Fibroblast of the conjunctiva (primary cell): ENCODE measurements around the gene SLC34A1.
A peak's percentile ranks its signal among the peaks of the same experiment; 100 is the strongest.

Experiments used
- DNase-seq: peaks from one replicate; pipeline ENCODE4 v3.0.0-alpha.2; 2010; ENCODE audit warnings: low read depth

The SLC34A1 gene

DNA sequence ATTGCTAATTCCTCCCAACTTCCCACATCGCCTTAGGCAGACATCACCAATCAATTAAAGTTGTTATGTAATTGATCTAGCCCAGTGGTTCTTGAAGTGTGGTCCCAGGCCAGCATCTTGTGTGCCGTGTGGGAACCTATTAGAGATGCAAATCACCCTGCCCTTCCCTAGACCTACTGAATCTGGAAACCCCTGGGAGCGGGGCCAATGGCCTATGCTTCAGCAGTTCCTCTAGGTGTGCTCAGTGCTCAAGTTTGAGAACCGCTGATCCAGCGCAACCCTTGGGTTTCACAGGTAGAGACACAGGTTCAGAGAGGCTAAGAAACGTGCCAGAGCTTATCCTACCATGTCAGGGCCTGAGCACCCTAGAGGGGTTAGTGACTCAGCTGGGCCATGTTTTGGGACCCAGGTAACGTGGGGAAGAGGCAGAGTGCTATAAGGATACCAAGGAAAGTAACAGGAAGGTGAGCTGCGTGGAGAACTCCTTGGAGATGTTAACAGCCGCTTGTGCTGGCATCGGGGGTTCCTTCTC, 4.4 kb downstream of the SLC34A1 start:
- no peak for DNase-seq

DNA sequence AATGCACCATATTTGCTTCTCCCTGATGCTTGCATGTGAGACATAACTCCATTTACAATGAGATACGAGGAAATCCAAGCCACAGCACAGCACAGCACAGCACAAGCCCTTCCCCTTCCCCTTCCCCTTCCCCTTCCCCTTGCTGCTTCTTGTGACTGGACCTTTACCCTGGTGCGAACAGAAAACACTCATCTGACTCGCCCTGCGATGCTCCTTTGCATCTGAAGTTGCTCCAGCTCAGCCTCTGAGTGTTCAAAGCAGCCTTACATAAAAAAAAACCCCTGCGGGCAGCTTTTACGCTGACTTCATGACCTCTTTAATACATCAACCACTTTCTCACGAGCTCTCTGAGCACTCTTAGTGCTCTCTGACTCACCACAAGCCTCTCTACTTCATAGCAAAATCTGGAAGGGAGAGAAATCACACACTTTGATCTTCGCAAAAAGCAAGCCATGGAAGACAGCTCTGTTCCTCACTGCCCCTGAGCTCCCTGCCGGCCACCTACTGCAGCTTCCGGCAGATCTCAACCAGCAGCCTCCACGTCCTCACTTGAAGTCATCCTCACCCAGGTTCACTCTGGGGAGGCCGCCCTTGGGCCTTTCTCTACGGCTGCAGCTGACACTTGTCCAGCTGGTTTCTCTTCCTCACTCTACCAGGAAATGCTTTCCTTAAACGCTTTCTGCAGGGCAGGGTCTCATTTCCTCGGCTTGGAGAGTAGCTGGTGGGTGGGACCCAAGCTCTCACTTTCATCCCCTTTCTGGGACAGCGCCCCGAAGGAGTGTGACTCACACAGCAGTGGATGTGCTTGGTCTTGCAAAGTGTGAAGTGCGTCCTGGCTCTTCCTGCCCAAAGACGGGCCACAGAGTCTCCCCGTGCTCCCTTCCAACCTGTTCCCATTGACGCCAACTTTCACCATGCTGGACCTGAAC, 5.3 kb downstream of the SLC34A1 start:
- no peak for DNase-seq

DNA sequence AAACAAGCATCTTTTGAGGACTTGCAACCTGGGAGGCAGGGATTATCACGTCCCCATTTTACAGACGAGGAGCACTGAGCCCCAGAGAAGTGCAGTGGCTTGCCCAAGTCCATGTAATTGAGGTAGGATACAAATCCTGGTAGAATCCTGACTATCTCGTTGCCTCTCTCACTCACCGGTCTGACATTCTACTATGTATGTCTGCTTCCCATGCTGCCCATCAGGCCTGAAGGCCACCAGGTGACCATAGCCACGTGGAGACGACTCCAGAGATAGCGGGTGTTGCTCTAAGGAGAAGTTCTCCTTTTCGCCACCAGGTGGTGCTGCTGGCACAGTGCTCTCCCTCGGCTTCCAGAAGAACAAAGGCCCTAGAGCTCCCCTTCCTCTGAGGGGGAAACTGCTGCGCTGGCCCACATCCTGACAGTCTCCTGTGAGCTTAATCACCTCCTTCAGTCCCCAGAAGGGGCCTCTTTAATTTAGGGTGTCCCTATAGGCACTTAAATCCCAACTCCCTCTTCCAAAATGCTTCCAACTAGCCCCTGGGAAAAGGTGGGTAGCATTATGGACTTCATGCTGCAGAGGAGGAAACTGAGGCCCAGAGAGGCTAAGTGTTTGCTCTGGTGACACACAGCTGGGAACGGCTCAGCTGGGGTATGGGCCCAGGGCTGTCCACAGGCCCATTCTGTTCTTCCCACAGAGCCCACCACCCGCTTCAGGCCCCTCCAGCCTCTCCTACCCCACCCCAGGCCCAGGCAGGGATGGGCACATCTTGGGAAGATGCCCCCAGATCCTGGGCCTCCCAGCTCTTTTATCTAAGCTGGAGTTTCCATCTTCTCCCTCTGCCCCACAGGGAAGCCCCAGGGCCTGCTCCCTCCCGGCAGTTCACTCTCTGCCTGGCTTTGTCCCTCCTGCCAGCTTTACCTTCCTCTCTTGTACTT, 6.4 kb downstream of the SLC34A1 start:
- peak; percentile 65 for DNase-seq

DNA sequence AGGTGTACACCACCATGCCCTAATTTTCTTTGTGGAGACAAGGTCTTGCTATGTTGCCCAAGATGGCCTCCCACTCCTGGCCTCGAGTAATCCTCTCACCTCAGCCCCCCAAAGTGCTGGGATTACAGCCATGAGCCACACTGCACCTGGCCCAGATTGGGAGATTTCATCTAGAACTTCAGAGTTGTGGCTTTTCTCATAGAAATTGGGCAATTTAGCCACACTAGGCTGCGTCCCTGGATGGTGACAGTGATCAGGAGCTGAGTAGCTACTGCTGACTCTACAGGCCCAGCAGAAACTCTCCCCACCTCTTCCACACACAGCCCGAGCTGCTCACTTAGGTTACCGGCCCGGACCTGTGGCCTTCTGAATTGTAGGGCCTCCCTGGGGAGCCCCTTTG, 8.5 kb downstream of the SLC34A1 start:
- no peak for DNase-seq

DNA sequence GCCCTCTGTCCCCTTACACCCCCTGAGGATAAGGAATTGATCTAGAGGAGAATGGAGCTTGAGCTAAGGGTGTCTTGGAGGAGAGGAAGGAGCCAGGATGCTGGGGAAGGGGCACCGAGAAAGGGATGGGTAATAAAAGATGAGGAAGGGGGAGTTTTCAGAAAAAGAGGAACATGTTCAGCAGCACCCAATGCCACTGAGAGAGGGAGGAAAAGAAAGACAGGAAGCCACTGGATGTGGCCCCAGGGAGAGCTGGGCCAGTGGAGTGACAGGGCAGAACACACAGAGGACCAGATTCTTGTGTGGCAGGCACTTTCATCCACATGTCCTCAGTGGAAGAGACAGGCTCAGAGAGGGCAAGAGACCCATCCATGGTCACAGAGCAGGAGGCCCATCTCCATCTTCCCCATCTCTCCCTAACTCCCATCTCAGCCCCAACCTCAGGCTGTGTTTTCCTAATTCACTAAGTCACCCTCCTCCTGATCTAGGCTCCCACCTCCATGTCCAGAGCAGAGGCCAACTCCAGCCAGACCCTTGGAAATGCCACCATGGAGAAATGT, 9.1 kb downstream of the SLC34A1 start:
- no peak for DNase-seq

DNA sequence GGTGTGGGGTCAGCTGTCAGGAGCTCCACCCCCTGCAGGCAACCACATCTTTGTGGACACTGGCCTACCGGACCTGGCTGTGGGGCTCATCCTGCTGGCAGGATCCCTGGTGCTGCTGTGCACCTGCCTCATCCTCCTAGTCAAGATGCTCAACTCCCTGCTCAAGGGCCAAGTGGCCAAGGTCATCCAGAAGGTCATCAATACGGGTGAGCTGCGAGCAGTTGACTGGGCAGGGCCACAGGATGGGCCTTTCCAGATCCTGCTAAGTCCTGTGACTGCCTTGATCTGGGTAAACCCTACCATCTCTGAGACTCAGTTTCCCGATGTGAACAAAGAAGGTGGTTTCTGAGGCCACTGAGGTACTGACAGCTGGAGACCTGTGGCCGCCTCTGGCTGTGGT, 9.8 kb downstream of the SLC34A1 start:
- no peak for DNase-seq

DNA sequence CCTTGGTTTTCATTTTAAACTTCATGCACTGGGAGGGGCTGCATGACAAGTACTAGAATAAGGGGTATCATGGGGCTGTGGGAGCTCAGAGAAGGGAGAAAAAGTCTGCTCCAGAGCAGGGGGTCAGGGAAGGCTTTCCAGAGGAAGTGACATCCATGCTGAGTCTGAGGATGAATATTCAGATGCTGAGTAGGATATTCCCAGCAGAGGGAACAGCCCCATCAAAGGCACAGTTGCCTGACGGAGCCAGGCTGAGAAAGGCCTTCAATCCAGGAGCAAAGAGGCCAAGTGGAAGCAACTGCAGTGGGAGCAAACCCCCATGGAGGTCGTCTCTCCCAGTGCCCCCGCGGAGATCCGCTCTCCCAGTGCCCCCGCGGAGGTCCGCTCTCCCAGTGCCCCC, 11.8 kb downstream of the SLC34A1 start:
- no peak for DNase-seq

DNA sequence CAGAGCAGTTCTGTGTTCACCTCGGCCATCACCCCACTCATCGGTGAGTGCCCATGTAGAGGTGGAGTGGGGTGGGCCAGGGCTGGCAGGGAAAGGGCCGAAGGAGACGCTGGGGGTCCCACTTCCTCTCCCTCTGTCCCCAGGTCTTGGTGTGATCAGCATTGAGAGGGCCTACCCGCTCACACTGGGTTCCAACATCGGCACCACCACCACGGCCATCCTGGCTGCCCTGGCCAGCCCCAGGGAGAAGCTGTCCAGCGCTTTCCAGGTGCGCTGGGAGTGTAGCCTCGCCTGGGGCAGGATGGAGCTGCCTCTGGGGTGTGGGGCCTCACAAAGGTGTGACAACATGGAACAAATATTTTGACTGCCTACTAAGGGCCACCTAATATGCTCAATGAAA, 12.6 kb downstream of the SLC34A1 start:
- no peak for DNase-seq

DNA sequence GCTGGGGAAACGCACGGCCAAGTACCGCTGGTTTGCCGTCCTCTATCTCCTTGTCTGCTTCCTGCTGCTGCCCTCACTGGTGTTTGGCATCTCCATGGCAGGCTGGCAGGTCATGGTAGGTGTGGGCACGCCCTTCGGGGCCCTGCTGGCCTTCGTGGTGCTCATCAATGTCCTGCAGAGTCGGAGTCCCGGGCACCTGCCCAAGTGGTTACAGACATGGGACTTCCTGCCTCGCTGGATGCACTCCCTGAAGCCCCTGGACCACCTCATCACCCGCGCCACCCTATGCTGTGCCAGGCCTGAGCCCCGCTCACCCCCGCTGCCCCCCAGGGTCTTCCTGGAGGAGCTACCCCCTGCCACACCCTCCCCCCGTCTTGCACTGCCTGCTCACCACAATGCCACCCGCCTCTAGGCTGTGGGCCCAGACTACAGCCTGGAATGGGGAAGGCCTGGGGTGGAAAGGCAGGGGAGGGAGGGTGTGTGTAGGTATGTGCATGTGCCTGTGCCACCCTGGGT, 13.7 kb downstream of the SLC34A1 start:
- no peak for DNase-seq

DNA sequence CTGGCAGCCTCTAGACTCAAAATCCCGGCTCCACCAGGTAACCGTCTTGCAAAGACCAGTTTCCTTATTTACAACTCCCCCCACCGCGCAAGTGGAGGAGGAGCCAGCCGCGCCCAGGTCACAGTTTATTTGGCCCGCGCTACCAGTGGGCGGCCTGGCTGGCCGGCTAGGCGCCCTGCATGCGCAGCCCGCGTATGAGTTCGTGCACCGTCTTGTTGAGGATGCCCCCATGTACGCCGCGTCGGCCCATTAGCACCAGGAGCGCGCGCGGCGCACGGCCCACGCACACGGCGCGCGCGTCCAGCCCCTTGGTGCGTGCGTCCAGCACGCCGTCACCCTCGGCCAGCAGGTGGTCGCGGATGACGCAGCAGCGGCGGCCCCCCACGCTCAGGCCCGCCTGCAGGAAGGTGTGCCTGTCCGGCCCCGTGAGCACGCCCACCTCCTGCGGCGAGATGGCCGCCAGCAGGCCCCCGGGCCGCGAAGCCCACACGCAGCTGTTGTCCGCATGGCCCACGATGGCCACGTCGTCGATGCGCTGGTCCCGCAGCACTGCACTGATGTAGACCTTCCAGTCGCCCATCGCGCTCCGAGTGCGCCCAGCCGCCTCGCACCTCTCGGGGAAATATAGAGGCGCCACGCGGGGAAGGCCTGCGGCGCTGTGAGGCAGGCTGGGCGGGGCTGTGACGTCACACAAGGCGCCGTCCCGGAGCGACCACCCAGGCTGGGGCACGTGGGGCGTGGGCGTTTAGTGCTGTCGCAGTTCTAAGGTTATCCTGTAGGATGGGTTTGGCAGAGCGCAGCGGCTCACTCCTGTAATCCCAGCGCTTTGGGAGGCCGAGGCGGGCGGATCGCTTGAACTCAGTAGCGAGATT, 16.0 kb downstream of the SLC34A1 start, which contains the start of gene PFN3:
Gene PFN3, minus strand, starts transcription at position 665 of the 872 bp plus-strand sequence. Its CDS starts 85 bp downstream, at position 580.
- no peak for DNase-seq

DNA sequence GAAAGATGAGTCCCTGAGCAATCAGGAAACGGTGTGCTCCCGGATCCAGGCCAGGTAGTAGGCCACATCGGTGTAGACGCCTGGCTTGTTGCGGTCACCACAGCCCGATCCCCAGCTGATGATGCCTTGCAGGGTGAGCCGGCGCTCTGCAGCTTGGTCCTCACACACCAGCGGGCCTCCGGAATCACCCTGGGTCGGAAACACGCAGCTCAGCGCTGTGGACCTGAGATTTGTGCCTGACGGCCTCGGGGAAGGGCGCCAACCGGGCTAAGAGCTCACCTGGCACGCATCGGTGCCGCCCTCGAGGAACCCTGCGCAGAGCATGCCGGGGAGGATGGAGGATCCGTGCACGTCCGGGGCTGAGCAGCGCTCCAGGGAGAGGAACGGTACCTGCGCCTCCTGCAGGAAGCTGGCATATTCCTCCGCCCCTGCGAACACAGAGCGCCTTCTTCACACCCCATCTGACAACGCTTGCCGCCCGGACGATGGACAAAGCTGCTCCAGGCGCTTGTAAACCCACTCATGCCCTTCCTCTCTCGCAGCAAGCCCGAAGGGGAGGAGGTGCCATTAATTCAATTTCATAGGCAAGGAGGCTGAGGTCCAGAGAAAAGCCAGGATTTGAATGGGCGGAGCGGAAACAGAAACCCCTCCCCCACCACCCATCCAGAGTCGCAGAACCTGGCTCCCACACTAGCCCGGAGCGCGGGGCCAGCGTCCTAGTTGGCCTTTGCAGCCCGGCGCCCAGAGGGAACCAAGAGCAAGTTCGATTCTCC, 18.2 kb downstream of the SLC34A1 start:
- no peak for DNase-seq

DNA sequence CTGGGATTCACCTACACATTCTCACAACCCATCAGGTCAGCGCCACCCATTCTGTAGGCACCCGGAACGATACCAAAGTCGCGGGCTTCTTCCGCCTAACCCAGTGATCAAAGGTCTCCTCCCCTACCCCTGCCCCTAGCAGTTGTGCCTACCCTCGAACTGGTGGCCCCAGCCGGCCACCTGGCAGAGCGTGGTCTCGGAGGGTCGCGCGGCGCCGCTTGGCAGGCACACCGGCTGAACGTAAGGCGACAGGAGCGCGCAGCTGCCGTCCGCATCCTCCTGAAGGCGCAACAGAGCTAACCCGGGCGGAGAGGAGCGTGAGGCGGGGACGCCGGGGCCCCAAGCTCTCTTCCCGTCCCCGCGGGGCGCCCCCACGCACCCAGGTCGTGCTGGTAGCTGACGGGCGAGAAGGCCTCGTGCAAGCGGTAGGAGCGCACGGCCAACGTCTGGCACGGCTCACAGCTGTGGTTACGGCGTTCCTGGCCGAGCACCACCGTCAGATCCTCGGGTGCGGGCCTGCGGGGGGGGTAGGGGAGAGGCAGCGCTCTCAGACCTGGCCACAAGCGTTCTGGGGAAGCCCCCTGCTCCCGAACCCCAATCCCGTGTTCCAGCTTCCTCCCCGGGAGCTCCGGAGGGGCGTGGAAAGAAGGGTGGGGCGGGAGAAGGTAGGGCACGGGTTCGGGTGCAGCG, 19.0 kb downstream of the SLC34A1 start:
- DNase-seq = no peak

DNA sequence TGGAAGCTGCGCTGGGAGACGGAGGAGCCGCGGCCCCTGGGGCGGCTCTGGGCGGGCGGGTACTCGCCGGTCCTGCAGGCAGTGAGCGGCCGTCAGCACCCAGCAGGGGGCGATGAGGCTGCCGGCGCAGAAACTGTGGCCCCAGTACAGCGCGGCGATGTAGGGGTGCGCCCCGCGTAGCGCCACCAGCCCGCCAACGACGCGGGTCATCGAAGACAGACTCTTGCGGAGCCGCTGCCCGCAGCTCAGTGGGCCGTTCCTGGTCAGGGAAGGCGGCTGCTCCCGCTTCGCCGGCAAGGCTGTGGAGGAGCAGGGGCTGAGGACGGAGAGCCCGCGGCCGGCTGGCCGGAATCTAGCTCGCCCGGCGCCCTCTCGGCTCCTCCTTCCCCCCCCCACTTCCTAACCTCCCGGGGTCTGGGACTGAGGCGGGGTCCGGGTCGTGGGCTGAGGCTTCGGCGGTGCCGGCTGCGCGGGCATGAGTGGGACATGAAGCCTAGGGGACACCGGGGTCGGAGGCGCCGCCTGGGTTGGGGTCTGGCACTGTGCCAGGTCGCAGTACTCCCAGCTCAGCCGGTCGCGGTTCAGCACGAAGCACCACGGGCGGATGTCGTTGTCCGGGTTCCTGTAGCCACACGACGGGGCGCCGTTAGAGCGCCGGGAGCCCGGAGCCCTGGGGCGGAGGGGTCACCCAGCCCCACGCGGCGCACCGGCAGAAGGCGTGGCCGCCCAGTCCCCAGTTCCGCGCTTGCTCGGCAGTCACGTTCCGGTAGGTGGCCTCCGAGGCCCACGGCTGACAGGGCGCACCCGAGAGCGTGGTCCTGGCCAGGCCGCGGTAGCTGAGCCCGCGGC, 19.8 kb downstream of the SLC34A1 start:
- peak; percentile 56 for DNase-seq

DNA sequence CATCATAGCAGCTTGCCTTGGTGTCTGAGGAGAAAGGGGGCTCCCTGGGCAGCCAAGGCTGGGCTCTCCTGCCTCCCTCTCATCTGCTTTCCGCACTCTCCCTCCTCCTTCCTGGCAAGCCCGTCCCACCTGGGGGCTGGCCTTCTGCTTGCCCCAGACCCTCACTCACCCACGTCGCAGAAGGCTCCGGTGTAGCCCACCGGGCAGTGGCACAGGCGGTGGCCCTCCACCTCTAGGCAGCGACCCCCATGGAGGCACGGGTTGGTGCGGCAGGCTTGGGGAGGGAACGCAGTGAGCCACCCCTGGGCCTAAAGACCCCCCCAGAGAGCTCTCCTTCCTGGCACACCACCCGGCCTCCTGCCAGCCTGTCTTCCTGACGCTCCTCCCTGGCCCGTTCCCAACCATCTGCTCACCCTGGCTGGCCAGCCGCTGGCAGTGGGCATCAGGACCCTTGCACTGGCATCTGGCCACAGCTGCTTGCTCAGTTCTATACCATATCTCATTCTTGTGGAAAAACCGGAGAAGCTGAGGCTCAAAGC, 20.5 kb downstream of the SLC34A1 start:
- DNase-seq = no peak

DNA sequence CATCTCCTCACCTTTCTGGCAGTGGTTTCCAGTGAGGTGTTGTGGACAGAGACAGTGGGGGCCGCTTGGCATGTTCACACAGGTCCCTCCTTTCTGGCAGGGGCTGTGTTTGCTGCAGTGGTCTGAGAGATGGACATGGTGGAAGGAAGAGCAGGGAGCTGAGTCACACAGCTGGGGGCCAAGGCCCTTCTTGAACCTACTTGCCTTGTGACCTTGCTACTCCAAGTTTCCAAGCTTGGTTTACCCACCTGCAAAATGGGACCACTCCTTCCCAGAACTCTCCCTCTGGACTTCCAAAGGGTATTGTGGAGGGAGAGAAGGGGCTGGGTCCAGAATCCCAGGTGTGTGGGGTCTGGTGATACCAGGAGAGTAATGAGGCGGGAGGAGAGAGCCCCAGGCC, 21.1 kb downstream of the SLC34A1 start:
- no peak for DNase-seq

DNA sequence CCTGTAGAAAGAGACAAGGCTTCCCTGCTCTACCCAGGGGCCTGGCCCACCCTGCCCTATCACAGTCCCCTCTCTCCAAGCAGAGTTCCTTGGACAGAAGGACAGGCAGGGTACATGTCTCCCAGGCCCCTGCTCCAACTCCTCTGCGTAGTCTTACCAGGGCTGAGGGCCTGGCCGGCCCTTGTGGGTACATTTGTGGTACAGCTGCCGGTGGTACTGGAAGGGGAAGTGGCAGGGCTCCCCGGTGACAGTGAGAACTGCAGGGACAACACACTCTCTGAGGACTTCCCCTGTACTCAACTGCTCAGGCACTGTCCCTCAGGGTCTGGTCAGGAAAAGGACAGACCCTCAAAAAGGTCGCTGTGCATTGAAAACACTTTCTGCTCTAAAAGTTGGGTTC, 21.6 kb downstream of the SLC34A1 start:
- no peak for DNase-seq

DNA sequence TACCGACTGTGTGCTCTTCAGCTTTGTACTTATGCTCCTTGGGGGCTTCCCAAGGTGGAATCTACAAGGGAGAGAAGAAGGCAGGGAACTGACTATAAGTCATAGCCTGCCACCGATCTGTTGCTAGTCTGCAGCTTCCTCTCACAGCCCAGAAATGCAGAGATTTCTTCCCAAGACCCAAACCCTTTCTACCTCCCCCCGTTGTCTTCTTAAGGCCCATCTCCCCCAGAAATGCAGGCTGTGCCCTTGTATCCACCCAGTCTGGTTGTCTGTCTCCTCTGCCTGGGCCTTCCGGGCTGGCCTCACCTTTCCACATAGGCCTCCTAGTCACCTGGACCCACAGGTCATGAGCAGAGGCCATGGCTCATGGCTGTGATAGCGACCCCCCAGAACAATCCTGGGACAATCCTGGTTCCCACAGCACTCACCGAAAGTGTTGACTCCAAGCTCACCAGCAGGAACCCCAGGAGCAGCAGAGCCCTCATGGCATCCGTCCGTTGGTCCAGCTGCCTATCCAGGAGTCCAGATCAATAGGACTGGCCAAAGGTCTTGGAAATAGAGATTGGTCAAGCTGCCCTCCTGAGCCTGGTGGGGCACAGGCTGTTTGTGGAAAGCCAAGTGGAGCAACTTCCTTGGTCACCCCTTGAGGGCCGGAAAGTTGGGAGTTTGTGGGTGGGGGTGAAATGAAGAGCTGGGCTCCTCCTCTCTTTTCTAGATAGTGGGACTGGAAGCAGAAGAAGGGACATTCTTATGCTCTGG, 25.0 kb downstream of the SLC34A1 start, which contains the start of gene F12:
Gene F12, minus strand, starts transcription at position 522 of the 759 bp plus-strand sequence. Its CDS starts 37 bp downstream, at position 485.
- DNase-seq = no peak
